AG09309 (cell line): ENCODE results near the gene CDH4.

ENCODE experiments used
- DNase-seq: peaks from one replicate; pipeline ENCODE4 v3.0.0-alpha.2; 2010; ENCODE audit warnings: low read depth
- H3K4me3 ChIP-seq: 2 replicates; pipeline ENCODE4 v1.5.1; 2011; ENCODE audit warnings: mild to moderate bottlenecking, low read depth, low read length, moderate library complexity; ENCODE audit not compliant: control insufficient read depth
- CTCF ChIP-seq: IDR thresholded peaks from 2 replicates; pipeline ENCODE4 v1.5.1; 2011; ENCODE audit warnings: mild to moderate bottlenecking, low read depth, low read length, inconsistent platforms; ENCODE audit not compliant: insufficient read depth, control insufficient read depth; ENCODE audit errors: missing control alignments

Gene CDH4

GRCh38 chr20:61493798-61494305, 241.8 kb downstream of the CDH4 start:
- H3K4me3 ChIP-seq, result no peak overlapping the region
- no peak for DNase-seq
- TF ChIP-seq CTCF, result no peak

- no peak overlapping the region for H3K4me3 ChIP-seq
- no peak for TF ChIP-seq CTCF
- DNase-seq, result no peak
Measured at GRCh38 chr20:61494763-61495575, 242.9 kb downstream of the CDH4 start.

DNA sequence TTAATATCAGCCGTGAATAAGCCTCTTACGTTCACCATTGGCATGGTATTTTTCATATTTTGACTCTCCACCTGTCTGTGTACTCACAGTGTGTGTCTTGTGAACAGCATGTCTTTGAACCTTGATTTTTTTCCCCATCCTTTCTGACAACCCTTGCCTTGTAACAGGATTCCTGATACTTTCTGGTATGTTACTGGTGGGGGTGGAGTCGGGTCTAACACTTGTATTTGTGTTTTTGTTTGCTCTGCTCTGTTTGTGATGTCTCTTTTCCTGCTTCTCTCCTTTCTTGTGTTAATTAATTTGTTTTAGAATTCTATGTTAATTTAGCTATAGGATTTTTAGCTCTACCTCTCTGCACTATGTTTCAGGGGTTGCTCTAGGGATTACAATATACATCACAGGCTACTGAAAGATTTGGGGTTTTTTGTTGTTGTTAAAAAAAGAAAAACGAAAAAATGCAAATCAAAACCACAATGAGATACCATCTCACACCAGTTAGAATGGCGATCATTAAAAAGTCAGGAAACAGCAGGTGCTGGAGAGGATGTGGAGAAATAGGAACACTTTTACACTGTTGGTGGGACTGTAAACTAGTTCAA, 245.1 kb downstream of the CDH4 start:
- no peak overlapping the region for H3K4me3 ChIP-seq
- no peak for DNase-seq
- no peak for TF ChIP-seq CTCF

DNA sequence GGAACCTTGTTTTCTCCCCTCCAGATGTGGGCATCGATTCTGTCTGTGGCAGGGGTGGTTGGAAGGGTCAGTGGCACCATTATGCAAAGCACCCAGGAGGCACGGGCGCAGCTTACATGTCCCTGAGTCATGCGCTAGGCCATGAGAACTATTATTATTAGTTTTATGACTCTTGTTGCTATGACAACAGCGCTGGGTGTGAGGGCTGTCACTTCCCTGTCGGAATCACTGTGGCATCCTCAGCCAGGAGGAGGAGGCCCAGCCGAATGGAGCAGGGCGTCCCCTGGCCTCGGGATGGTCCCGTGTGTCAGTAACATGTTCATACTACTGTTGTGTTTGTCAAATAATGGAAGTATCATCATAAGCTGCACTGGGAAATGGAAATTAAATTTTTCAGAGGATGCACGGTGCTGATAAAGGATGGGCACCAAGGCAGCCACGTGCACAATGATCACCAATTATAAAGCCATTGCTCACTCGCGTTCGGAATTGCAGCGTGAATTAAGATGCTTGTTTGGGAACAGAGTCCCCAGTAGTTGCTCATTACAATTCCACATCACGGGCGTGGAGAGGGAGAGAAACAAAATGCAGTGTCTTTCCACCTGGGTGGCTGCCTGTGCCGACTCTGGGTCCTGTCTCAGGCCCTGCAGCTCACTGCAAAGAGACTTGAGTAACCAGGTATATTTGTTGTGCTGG, 247.9 kb downstream of the CDH4 start:
- no peak for DNase-seq
- TF ChIP-seq CTCF, result no peak
- H3K4me3 ChIP-seq, result no peak overlapping the region

- no peak for TF ChIP-seq CTCF
- no peak for DNase-seq
- no peak overlapping the region for H3K4me3 ChIP-seq
Measured at GRCh38 chr20:61500791-61501321, 248.8 kb downstream of the CDH4 start.

GRCh38 chr20:61502433-61502832, 250.4 kb downstream of the CDH4 start:
- no peak for DNase-seq
- no peak for TF ChIP-seq CTCF
- H3K4me3 ChIP-seq, result no peak overlapping the region
